Measurements from ENCODE around the gene ATP1A2. TPM values are rescaled to one million over a fixed set of nuclear protein-coding genes. Genes with fewer than 3 reads are reported as not detected.

ATP1A2 gene
- total RNA-seq (2021; ENCODE audit: unreplicated experiment) (0.15 TPM), Bru-seq, nascent RNA (percentile 12 among the genes with signal in this experiment), BruChase-seq, experiment 1, labeled RNA remaining after a 2-hour chase (percentile 11 among the genes with signal in this experiment), BruChase-seq, experiment 2, labeled RNA remaining after a 6-hour chase (percentile 12 among the genes with signal in this experiment)
- 0.67 TPM for polyA plus RNA-seq (2012; ENCODE audit: insufficient read length)
- long read RNA-seq, partial matches to known transcripts, result 0 of 1 reads
- long read RNA-seq, other reads (novel, unspliced or antisense), result 1 of 1 reads

GRCh38 chr1:160115545-160116282 is at the start of gene ATP1A2:
Gene ATP1A2 (plus strand): TSS chr1:160115759. CDS start chr1:160115862, 103 bp downstream.
- Histone ChIP-seq H3K27ac (ENCODE audit: low read length) (no peak within 1 kb of the TSS), H3K36me3 (ENCODE audit: control insufficient read depth, insufficient read depth, low read length) (no peaks in the 10 kb centered on the region), H3K9me3 (ENCODE audit: control insufficient read depth, insufficient read depth, low read depth, low read length) (no peaks in the 10 kb centered on the region), H3K4me1 (ENCODE audit: control insufficient read depth, insufficient read depth, low read length) (no peaks in the 10 kb centered on the region), H3K4me3 (ENCODE audit: low read depth in 2 of 2, low read length in 2 of 2) (no peak within 1 kb of the TSS), H3K27me3 (ENCODE audit: control insufficient read depth, insufficient read depth, low read length) (no peaks in the 10 kb centered on the region)
- no TSS peak for BruUV-seq (replicated peaks)
- ChIA-PET POLR2A (no interaction called here), CTCF (interaction anchor here (0.5 to 0.7 kb wide), 2 partner anchors 38 to 137 kb away, joined by 6 read pairs; no protein-coding TSS in a partner anchor)
- ATAC-seq (no peak; the same call in 1 of the 2 replicates), DNase-seq (ENCODE audit: low read depth, low spot score) (no peak)
- TF ChIP-seq SIN3A (IDR thresholded peaks at IDR 0.05; ENCODE audit: borderline replicate concordance, insufficient read depth, low read depth, low read length) (no peak), TCF7L2 (IDR thresholded peaks at IDR 0.05; ENCODE audit: low read depth, low read length) (no peak), POLR2AphosphoS5 (IDR thresholded peaks at IDR 0.05; ENCODE audit: low read depth, low read length) (no peak)
- TF ChIP-seq, protein P1, sequence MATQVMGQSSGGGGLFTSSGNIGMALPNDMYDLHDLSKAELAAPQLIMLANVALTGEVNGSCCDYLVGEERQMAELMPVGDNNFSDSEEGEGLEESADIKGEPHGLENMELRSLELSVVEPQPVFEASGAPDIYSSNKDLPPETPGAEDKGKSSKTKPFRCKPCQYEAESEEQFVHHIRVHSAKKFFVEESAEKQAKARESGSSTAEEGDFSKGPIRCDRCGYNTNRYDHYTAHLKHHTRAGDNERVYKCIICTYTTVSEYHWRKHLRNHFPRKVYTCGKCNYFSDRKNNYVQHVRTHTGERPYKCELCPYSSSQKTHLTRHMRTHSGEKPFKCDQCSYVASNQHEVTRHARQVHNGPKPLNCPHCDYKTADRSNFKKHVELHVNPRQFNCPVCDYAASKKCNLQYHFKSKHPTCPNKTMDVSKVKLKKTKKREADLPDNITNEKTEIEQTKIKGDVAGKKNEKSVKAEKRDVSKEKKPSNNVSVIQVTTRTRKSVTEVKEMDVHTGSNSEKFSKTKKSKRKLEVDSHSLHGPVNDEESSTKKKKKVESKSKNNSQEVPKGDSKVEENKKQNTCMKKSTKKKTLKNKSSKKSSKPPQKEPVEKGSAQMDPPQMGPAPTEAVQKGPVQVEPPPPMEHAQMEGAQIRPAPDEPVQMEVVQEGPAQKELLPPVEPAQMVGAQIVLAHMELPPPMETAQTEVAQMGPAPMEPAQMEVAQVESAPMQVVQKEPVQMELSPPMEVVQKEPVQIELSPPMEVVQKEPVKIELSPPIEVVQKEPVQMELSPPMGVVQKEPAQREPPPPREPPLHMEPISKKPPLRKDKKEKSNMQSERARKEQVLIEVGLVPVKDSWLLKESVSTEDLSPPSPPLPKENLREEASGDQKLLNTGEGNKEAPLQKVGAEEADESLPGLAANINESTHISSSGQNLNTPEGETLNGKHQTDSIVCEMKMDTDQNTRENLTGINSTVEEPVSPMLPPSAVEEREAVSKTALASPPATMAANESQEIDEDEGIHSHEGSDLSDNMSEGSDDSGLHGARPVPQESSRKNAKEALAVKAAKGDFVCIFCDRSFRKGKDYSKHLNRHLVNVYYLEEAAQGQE (IDR thresholded peaks at IDR 0.05; ENCODE audit: insufficient read depth in 1 of 2, low read depth in 2 of 2, low read length in 1 of 2), result no peak
- TF ChIP-seq, protein P2, sequence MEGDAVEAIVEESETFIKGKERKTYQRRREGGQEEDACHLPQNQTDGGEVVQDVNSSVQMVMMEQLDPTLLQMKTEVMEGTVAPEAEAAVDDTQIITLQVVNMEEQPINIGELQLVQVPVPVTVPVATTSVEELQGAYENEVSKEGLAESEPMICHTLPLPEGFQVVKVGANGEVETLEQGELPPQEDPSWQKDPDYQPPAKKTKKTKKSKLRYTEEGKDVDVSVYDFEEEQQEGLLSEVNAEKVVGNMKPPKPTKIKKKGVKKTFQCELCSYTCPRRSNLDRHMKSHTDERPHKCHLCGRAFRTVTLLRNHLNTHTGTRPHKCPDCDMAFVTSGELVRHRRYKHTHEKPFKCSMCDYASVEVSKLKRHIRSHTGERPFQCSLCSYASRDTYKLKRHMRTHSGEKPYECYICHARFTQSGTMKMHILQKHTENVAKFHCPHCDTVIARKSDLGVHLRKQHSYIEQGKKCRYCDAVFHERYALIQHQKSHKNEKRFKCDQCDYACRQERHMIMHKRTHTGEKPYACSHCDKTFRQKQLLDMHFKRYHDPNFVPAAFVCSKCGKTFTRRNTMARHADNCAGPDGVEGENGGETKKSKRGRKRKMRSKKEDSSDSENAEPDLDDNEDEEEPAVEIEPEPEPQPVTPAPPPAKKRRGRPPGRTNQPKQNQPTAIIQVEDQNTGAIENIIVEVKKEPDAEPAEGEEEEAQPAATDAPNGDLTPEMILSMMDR (IDR thresholded peaks at IDR 0.05), result no peak
- in situ Hi-C loops (cut with HindIII; ENCODE audit: low pct_unique_long_range_greater_than_20kb, low sequenced_read_pairs), result no loop called here
- intact Hi-C loops (cut with micrococcal nuclease; ENCODE audit: unreplicated experiment), result no loop called here

GRCh38 chr1:160066829-160067745 is 48.5 kb upstream of the ATP1A2 start:
- CTCF ChIA-PET, result interaction anchor here (0.7 kb wide), 1 partner anchor 86 kb away, joined by 3 read pairs; no protein-coding TSS in a partner anchor
- Histone ChIP-seq H3K4me3 (ENCODE audit: low read depth in 2 of 2, low read length in 2 of 2) (no peak overlapping the region), H3K36me3 (ENCODE audit: control insufficient read depth, insufficient read depth, low read length) (no peaks in the 10 kb centered on the region), H3K27ac (ENCODE audit: low read length) (no peak overlapping the region), H3K9me3 (ENCODE audit: control insufficient read depth, insufficient read depth, low read depth, low read length) (no peaks in the 10 kb centered on the region), H3K4me1 (ENCODE audit: control insufficient read depth, insufficient read depth, low read length) (no peaks in the 10 kb centered on the region), H3K27me3 (ENCODE audit: control insufficient read depth, insufficient read depth, low read length) (peaks cover 15% of the 10 kb centered on the region)
- POLR2A ChIA-PET, result interaction anchor here (0.5 kb wide), 1 partner anchor 274 kb away, joined by 3 read pairs; no protein-coding TSS in a partner anchor
- TF ChIP-seq, protein P2 (IDR thresholded peaks at IDR 0.05), result no peak
- TF ChIP-seq POLR2AphosphoS5 (IDR thresholded peaks at IDR 0.05; ENCODE audit: low read depth, low read length) (no peak), SIN3A (IDR thresholded peaks at IDR 0.05; ENCODE audit: borderline replicate concordance, insufficient read depth, low read depth, low read length) (no peak), TCF7L2 (IDR thresholded peaks at IDR 0.05; ENCODE audit: low read depth, low read length) (no peak)
- TF ChIP-seq, protein P1 (IDR thresholded peaks at IDR 0.05; ENCODE audit: insufficient read depth in 1 of 2, low read depth in 2 of 2, low read length in 1 of 2), result no peak
- intact Hi-C loops (cut with micrococcal nuclease; ENCODE audit: unreplicated experiment) (no loop called here), in situ Hi-C loops (cut with HindIII; ENCODE audit: low pct_unique_long_range_greater_than_20kb, low sequenced_read_pairs) (no loop called here)
- no peak for DNase-seq (ENCODE audit: low read depth, low spot score)
- no TSS peak for BruUV-seq (replicated peaks)
- ATAC-seq, result no peak

Measured in Panc1 (cell line).